H1 (cell line): ENCODE data around the gene ODAD3.

Experiments
- CEBPB ChIP-seq: IDR thresholded peaks from 2 replicates; pipeline ENCODE4 v1.6.1; 2012; ENCODE audit warnings: low read depth, low read length
- CTBP2 ChIP-seq: IDR thresholded peaks from 2 replicates; pipeline ENCODE4 v1.7.0; 2011; ENCODE audit warnings: borderline replicate concordance, mild to moderate bottlenecking, moderate library complexity, mixed read lengths, low read length; ENCODE audit not compliant: insufficient read depth, insufficient read length
- NANOG ChIP-seq: IDR thresholded peaks from 2 replicates; pipeline ENCODE4 v1.6.1; 2011; ENCODE audit warnings: low read length, low read depth, mild to moderate bottlenecking, inconsistent platforms; ENCODE audit not compliant: insufficient read depth, poor library complexity, severe bottlenecking
- POLR2A ChIP-seq, 2 experiments: IDR thresholded peaks; 1 replicate in 1 of 2; 2 replicates in 1 of 2; pipeline ENCODE4 v1.6.1; 2011; ENCODE audit warnings: low read depth in 2 of 2, low read length in 2 of 2, mild to moderate bottlenecking in 2 of 2; ENCODE audit errors: control extremely low read depth in 1 of 2
- POLR2AphosphoS5 ChIP-seq: IDR thresholded peaks from 2 replicates; pipeline ENCODE4 v1.6.1; 2011; ENCODE audit warnings: low read depth, low read length
- RNF2 ChIP-seq: fragments of 200-900, 300-1000 bp; sonication (generic); IDR thresholded peaks from 2 replicates; pipeline ENCODE4 v1.7.1; 2016; ENCODE audit warnings: borderline replicate concordance, low read depth, mild to moderate bottlenecking, antibody characterized with exemption, low read length; ENCODE audit not compliant: poor library complexity, severe bottlenecking; ENCODE audit errors: missing control alignments
- SIX5 ChIP-seq: IDR thresholded peaks from 2 replicates; pipeline ENCODE4 v1.6.1; 2011; ENCODE audit warnings: mild to moderate bottlenecking, low read depth, low read length
- ZNF274 ChIP-seq: IDR thresholded peaks from 2 replicates; pipeline ENCODE4 v1.7.0; 2012; ENCODE audit warnings: low read length, borderline replicate concordance; ENCODE audit errors: extremely low read depth
- TF ChIP-seq, protein P1 (sequence below), 3 experiments: IDR thresholded peaks; 1 replicate in 2 of 3; 2 replicates in 1 of 3; pipeline versions ENCODE4 v1.5.1 to v1.6.1; 2011; ENCODE audit warnings: low read length in 3 of 3, mild to moderate bottlenecking in 3 of 3, inconsistent platforms in 2 of 3, low read depth in 1 of 3, moderate library complexity in 1 of 3; ENCODE audit not compliant: insufficient read depth in 1 of 3; ENCODE audit errors: control extremely low read depth in 1 of 3

DNA sequence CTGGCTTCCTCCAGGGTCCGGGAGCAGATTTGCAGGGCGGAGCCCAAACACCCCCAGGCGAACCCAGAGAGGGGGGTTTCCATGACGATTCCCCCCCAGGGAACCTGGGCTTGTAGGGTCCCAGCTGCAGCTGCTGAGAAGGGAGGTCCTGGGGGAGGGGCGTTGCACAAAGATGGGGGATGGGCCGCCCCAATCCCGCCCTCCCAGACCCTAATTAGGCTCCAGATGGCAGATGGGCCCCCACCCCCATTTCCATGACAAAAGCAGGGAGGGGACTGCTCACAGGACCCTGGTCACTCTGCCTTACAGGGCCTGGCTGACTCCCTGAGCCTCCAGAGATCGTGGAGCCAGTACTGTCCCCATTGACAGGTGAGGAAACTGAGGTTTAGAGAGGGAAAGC, 30.7 kb upstream of the ODAD3 start:
- TF ChIP-seq, protein P1, sequence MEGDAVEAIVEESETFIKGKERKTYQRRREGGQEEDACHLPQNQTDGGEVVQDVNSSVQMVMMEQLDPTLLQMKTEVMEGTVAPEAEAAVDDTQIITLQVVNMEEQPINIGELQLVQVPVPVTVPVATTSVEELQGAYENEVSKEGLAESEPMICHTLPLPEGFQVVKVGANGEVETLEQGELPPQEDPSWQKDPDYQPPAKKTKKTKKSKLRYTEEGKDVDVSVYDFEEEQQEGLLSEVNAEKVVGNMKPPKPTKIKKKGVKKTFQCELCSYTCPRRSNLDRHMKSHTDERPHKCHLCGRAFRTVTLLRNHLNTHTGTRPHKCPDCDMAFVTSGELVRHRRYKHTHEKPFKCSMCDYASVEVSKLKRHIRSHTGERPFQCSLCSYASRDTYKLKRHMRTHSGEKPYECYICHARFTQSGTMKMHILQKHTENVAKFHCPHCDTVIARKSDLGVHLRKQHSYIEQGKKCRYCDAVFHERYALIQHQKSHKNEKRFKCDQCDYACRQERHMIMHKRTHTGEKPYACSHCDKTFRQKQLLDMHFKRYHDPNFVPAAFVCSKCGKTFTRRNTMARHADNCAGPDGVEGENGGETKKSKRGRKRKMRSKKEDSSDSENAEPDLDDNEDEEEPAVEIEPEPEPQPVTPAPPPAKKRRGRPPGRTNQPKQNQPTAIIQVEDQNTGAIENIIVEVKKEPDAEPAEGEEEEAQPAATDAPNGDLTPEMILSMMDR (IDR thresholded peaks at IDR 0.05; ENCODE audit: control extremely low read depth in 1 of 3, insufficient read depth in 1 of 3, low read depth in 1 of 3, low read length in 3 of 3): no peak
- no peak for TF ChIP-seq SIX5
- no peak for TF ChIP-seq CTBP2
- no peak for TF ChIP-seq POLR2AphosphoS5
- TF ChIP-seq NANOG: no peak
- TF ChIP-seq CEBPB: no peak
- no peak for TF ChIP-seq ZNF274
- no peak for TF ChIP-seq POLR2A (IDR thresholded peaks at IDR 0.05; ENCODE audit: control extremely low read depth in 1 of 2, low read depth in 2 of 2, low read length in 2 of 2)
- no peak for TF ChIP-seq RNF2
